GM12875 (cell line): ENCODE measurements around the gene KCNH2.
"Not testable (repeated sequence)": the region's sequence is repeated elsewhere in the genome, so short reads cannot be mapped to it uniquely, and the experiment has no call there.

ENCODE experiments used
- H3K4me3 ChIP-seq: one replicate; pipeline ENCODE4 v1.5.1; 2011; ENCODE audit warnings: low read depth, low read length, control low read depth
- CTCF ChIP-seq: IDR thresholded peaks from 2 replicates; pipeline ENCODE4 v1.5.1; 2011; ENCODE audit warnings: low read depth, mild to moderate bottlenecking, control low read depth, inconsistent platforms, low read length, moderate library complexity, borderline replicate concordance; ENCODE audit not compliant: insufficient read depth

KCNH2 gene

GRCh38 chr7:150978126-150978789, at the start of gene KCNH2:
Gene KCNH2 (minus strand): TSS chr7:150978321. CDS start chr7:150977913, 408 bp downstream.
- TF ChIP-seq CTCF = no peak
- peak within 1 kb of the TSS; percentile 1 for H3K4me3 ChIP-seq

GRCh38 chr7:151027728-151028130, 49.6 kb upstream of the KCNH2 start:
- H3K4me3 ChIP-seq = peak overlapping the region; percentile 52

GRCh38 chr7:151026771-151027727, 48.9 kb upstream of the KCNH2 start:
- H3K4me3 ChIP-seq = not testable (repeated sequence)

- no peak overlapping the region for H3K4me3 ChIP-seq
- TF ChIP-seq CTCF = no peak
These were observed 48.0 kb upstream of the KCNH2 start for GRCh38 chr7:151025924-151026671.

- TF ChIP-seq CTCF = no peak
- H3K4me3 ChIP-seq = no peak within 1 kb of the TSS
These were observed 46.4 kb upstream of the KCNH2 start, which contains the start of gene ATG9B for GRCh38 chr7:151024435-151025056. Gene ATG9B (minus strand): TSS chr7:151024494. CDS start chr7:151024423, 71 bp downstream.

- no peak overlapping the region for H3K4me3 ChIP-seq
- no peak for TF ChIP-seq CTCF
These were observed 45.1 kb upstream of the KCNH2 start for GRCh38 chr7:151023232-151023631.

GRCh38 chr7:151020231-151020630, 42.1 kb upstream of the KCNH2 start:
- H3K4me3 ChIP-seq = no peak overlapping the region
- no peak for TF ChIP-seq CTCF
